ENCODE results near the gene PRB3. TPM values are rescaled to one million over a fixed set of nuclear protein-coding genes. Genes with fewer than 3 reads are reported as not detected.

Gene PRB3
- total RNA-seq, 1 experiment from 2014 or later: not detected

DNA sequence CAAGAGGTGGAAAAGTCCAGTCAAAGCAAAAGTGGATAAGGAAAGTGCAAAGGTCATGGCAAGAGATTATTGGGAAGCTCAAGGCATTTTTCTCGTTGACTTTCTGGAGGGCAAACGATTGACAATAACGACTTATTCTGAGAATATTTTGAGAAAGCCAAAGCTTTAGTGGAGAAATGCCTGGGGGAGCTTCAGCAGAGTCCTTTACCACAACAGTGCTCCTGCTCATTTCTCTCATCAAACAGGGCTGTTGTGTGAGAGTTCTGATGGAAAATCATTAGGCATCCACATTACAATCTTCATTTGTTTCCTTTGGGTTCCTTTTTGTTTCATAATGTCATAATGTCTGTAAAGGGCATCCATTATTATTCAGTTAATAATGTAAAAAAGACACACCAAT, 26.9 kb downstream of the PRB3 start:
- Histone ChIP-seq H3K9me3 (ENCODE audit: control insufficient read depth in 1 of 2, insufficient read depth in 1 of 2, low read depth in 1 of 2, low read length in 2 of 2) (no peaks in the 10 kb centered on the region), H3K4me2 (ENCODE audit: low read length) (no peak overlapping the region), H3K9me2 (ENCODE audit: insufficient read depth) (no peaks in the 10 kb centered on the region), H3K27me3 (ENCODE audit: insufficient read depth, low read length) (peaks cover 68% of the 10 kb centered on the region), H3K9ac (ENCODE audit: low read length) (no peak overlapping the region), H2AFZ (ENCODE audit: low read depth, low read length, poor library complexity, severe bottlenecking) (no peak overlapping the region), H3K79me2 (ENCODE audit: insufficient read depth, low read length) (no peaks in the 10 kb centered on the region), H3K36me3 (ENCODE audit: control insufficient read depth in 1 of 2, insufficient read depth in 2 of 2, low read length in 2 of 2) (no peaks in the 10 kb centered on the region), H3K4me1 (ENCODE audit: control insufficient read depth in 1 of 2, insufficient read depth in 2 of 2, low read length in 2 of 2) (no peaks in the 10 kb centered on the region), H4K20me1 (ENCODE audit: insufficient read depth) (no peaks in the 10 kb centered on the region), H3K4me3 (replicated peaks in 1 of 2; ENCODE audit: low read depth in 1 of 2, low read length in 2 of 2) (no peak overlapping the region), H3K27ac (ENCODE audit: low read depth, low read length) (no peak overlapping the region)
- intact Hi-C loops (cut with micrococcal nuclease): no loop called here
- POLR2A ChIA-PET: no interaction called here
- BruUV-seq (replicated peaks): no TSS peak
- no peak for TF ChIP-seq RAD21 (IDR thresholded peaks at IDR 0.05; ENCODE audit: low read depth)
- no peak for TF ChIP-seq JUND (IDR thresholded peaks at IDR 0.05)
- no peak for TF ChIP-seq CBX3 (IDR thresholded peaks at IDR 0.05; ENCODE audit: low read depth)
- no peak for TF ChIP-seq ATF3 (IDR thresholded peaks at IDR 0.05)
- TF ChIP-seq TCF7L2 (IDR thresholded peaks at IDR 0.05; ENCODE audit: borderline replicate concordance, extremely low read depth, insufficient read depth, insufficient read length): no peak
- TF ChIP-seq, protein P1, sequence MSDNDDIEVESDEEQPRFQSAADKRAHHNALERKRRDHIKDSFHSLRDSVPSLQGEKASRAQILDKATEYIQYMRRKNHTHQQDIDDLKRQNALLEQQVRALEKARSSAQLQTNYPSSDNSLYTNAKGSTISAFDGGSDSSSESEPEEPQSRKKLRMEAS (IDR thresholded peaks at IDR 0.05): no peak
- CTCF ChIA-PET: no interaction called here
- RAD21 ChIA-PET (ENCODE audit: low non-redundant PET in 1 of 2, low total read pairs in 2 of 2, uncharacterized antibody in 2 of 2, unreplicated experiment in 2 of 2): no interaction called here
- ATAC-seq (no peak), DNase-seq (ENCODE audit: low read depth, low spot score) (no peak)

DNA sequence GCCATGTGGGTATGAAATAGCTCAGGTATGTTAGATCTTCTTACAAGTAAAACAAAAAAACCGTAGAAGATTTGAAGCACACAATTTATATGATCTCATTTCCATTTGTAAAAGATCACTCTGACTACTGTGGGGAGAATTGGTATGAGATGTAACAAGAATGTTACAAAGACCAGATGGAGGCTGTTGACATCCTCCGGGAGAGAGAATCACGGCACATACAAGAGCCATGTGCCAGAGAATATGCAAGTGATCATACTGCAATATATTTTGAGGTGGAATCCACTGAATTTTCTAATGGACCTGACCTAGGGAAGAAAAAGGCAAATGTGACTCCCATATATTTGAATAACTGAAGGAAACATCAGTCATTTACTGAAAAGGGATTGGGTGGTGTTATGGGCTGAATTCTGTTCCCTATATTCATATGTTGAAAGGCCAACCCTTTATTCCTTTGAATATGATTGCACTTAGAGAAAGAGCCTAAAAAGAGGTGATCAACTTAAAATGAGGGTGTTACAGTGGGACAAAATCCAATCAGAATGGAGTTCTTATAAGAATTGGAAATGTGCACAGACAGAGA, 29.1 kb downstream of the PRB3 start:
- no peaks in the 10 kb centered on the region for H3K9me2 ChIP-seq (ENCODE audit: insufficient read depth)
- no peak overlapping the region for H3K4me3 ChIP-seq (replicated peaks in 1 of 2; ENCODE audit: low read depth in 1 of 2, low read length in 2 of 2)
- POLR2A ChIA-PET: no interaction called here
- TF ChIP-seq POLR2A (IDR thresholded peaks at IDR 0.05; ENCODE audit: borderline replicate concordance, extremely low read depth, insufficient read depth, insufficient read length) (no peak), ELF1 (IDR thresholded peaks at IDR 0.05; ENCODE audit: borderline replicate concordance, low read depth) (no peak), JUND (IDR thresholded peaks at IDR 0.05) (no peak)
- CTCF ChIA-PET: no interaction called here
- DNase-seq (ENCODE audit: low read depth, low spot score) (no peak), ATAC-seq (no peak)
- H3K27ac ChIP-seq (ENCODE audit: low read depth, low read length): no peak overlapping the region
- H3K9ac ChIP-seq (ENCODE audit: low read length): no peak overlapping the region
- H3K4me2 ChIP-seq (ENCODE audit: low read length): no peak overlapping the region
- H2AFZ ChIP-seq (ENCODE audit: low read depth, low read length, poor library complexity, severe bottlenecking): no peak overlapping the region
- H3K27me3 ChIP-seq (ENCODE audit: insufficient read depth, low read length): peaks cover 47% of the 10 kb centered on the region
- no peaks in the 10 kb centered on the region for H3K36me3 ChIP-seq (ENCODE audit: control insufficient read depth in 1 of 2, insufficient read depth in 2 of 2, low read length in 2 of 2)
- no peaks in the 10 kb centered on the region for H3K9me3 ChIP-seq (ENCODE audit: control insufficient read depth in 1 of 2, insufficient read depth in 1 of 2, low read depth in 1 of 2, low read length in 2 of 2)
- RAD21 ChIA-PET (ENCODE audit: low non-redundant PET in 1 of 2, low total read pairs in 2 of 2, uncharacterized antibody in 2 of 2, unreplicated experiment in 2 of 2): no interaction called here
- H3K79me2 ChIP-seq (ENCODE audit: insufficient read depth, low read length): no peaks in the 10 kb centered on the region
- intact Hi-C loops (cut with micrococcal nuclease): no loop called here
- no TSS peak for BruUV-seq (replicated peaks)
- H4K20me1 ChIP-seq (ENCODE audit: insufficient read depth): no peaks in the 10 kb centered on the region
- H3K4me1 ChIP-seq (ENCODE audit: control insufficient read depth in 1 of 2, insufficient read depth in 2 of 2, low read length in 2 of 2): no peaks in the 10 kb centered on the region
